Fibroblast of mammary gland (primary cell): ENCODE data around the gene APH1A.
"Not testable (repeated sequence)": the region's sequence is repeated elsewhere in the genome, so short reads cannot be mapped to it uniquely, and the experiment has no call there.

Source experiments
- DNase-seq: peaks from one replicate; pipeline ENCODE4 v3.0.0-alpha.2; 2010; ENCODE audit warnings: low read depth
- H3K4me3 ChIP-seq: 2 replicates; pipeline ENCODE4 v1.5.1; 2011; ENCODE audit warnings: low read depth, mild to moderate bottlenecking, low read length, moderate library complexity; ENCODE audit not compliant: control insufficient read depth
- CTCF ChIP-seq: conservative IDR thresholded peaks from 2 replicates; pipeline ENCODE4 v1.5.1; 2011; ENCODE audit warnings: low read depth, low read length, inconsistent platforms; ENCODE audit not compliant: control insufficient read depth, insufficient read depth

The APH1A gene

GRCh38 chr1:150268705-150269403, at the start of gene APH1A:
TSS of gene APH1A (minus strand) at chr1:150269016. CDS start at chr1:150268810, 206 bp downstream.
- TF ChIP-seq CTCF: no peak
- peak; percentile 96 for DNase-seq
- peak within 1 kb of the TSS; percentile 93 for H3K4me3 ChIP-seq

DNA sequence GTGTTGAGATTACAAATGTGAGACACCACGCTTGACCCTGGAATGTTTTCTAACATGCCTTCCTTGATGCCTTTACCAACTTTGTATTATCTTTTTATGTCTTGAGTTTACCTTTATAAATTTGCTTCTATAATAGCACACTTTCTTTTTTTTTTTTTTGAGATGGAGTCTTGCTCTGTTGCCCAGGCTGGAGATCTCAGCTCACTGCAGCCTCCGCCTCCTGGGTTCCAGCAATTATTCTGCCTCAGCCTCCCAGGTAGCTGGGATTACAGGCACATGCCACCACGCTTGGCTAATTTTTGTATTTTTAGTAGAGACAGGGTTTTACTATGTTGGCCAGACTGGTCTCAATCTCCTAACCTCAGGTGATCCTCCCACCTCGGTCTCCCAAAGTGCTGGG, 45.9 kb upstream of the APH1A start:
- H3K4me3 ChIP-seq, DNase-seq: not testable (repeated sequence)

DNA sequence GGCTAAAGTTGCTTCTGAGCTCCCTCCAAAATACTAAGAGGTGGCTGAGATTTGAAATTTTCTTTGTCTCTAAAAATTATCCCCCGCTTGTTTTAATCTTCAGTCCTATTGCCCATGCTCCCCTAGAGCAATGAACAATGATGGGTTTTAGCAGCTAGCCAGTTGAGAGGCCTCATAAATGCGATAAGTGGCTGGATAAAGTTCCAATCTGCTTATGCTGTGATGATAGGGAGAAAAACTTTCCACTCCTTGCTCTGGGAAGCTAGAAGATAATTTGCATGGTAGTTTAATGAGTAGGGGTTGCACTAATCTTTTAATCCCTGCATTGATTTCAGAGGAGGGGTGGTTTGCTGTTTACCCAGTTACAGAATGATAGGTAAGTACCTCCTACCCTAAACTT, 42.9 kb upstream of the APH1A start:
- H3K4me3 ChIP-seq: no peak overlapping the region
- DNase-seq: no peak
- TF ChIP-seq CTCF: no peak

DNA sequence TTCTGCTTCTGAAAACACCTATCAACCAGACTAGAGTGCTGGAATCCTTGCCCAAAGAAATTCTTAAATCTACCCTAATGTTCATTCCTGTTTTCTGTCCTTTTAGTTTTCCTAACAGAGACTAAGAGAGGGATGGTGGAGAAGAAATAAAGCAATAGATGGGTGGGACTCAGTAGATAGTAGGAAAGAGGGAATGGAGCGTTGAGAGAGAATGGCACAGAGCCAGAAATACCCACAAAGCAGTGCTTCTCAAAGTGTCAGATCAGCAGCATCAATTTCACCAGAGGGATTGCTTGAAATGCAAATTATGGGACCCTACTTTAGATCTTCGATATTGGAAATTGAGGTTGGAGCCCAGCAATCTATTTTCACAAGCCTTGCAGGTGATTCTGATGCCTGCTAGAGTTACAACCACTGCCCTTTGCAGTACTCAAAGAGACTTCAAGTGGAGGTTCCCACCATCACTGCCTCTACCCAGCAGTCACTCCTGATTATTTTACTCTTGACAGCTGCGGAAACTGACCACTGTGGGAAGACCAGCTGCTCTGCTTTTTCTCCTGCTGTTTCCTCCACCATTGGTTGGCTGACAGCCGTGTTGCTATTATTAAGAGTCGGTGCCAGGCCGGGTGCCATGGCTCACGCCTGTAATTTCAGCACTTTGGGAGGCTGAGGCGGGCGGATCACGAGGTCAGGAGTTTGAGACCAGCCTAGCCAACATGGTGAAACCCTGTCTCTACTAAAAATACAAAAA, 41.1 kb upstream of the APH1A start:
- no peak overlapping the region for H3K4me3 ChIP-seq
- no peak for TF ChIP-seq CTCF
- no peak for DNase-seq

DNA sequence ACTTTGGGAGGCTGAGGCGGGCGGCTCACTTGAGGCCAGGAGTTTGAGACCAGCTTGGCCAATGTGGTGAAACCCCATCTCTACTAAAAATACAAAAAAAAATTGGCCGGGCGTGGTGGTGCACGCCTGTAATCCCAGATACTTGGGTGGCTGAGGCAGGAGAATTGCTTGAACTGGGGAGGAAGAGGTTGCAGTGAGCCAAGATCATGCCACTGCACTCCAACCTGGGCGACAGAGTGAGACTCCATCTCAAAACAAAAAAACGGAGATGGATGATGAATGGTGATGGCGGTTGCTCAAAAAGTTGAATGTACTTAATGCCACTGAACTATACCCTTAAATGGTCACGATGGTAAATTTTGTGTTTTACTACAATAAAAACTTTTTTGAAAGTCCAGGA, 39.8 kb upstream of the APH1A start:
- not testable (repeated sequence) for H3K4me3 ChIP-seq, DNase-seq

DNA sequence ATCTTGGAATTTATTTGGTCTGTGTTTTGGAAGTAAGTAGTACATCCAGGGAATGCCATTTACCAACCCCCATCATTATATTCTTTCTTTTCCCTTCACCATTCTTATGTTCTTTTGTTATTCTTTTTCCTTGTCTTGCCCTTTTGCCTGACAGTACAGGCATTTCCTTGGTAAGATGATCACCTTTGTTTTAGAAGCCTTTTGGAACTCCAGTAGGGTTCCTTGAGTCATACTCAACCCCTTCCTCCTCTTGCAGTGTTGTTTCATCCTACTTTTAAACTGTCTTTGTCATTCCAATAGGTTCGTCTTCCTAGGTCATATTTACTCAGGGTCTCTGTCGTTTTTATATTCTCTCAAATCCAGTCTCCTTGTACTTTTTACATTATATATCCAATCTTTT, 34.1 kb upstream of the APH1A start:
- no peak for TF ChIP-seq CTCF
- H3K4me3 ChIP-seq: no peak overlapping the region
- DNase-seq: no peak

GRCh38 chr1:150302338-150302737, 33.5 kb upstream of the APH1A start:
- H3K4me3 ChIP-seq: no peak overlapping the region
- TF ChIP-seq CTCF: no peak

More at GRCh38 chr1:150302338-150302737, 33.5 kb upstream of the APH1A start:
- no peak for DNase-seq
